ENCODE measurements around the gene LTB4R2. TPM values are rescaled to one million over a fixed set of nuclear protein-coding genes. Genes with fewer than 3 reads are reported as not detected.

LTB4R2 gene
- polyA plus RNA-seq, 1 donor = 6.0 TPM

DNA sequence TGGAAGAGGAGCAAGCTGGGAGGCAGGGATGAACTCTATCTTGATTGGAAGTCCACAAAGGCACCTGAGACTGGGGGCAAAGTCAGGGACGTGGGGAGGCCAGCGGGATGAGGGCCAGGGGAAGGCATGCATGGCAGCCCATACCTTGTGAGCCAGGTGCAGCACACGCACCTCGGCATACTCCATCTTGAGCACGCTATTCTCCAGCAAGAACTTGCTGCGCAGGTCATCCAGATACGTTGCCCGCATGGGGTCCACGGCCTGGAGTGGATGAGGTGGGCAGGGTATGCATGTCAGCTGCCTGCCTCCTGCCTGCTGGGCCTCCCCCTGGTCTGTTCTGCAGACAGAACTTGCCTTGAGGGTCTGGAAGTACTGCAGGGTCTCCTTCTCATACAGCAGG is 42.4 kb upstream of the LTB4R2 start:
- WGBS (ENCODE audit: insufficient coverage, low lambda C conversion rate) = no CpG with 5 or more reads among the region's 9 CpGs
- no peak overlapping the region for H3K4me3 ChIP-seq (ENCODE audit: low read length)
- H3K27me3 ChIP-seq (ENCODE audit: control insufficient read depth, insufficient read depth, low read length) = no peaks in the 10 kb centered on the region
- DNase-seq = no peak
- peaks cover 39% of the 10 kb centered on the region for H3K36me3 ChIP-seq (ENCODE audit: control insufficient read depth, insufficient read depth, low read length)
- H3K27ac ChIP-seq (ENCODE audit: low read length) = no peak overlapping the region
- peaks cover 9% of the 10 kb centered on the region for H3K4me1 ChIP-seq (ENCODE audit: control insufficient read depth, insufficient read depth, low read length)
- H3K9me3 ChIP-seq (ENCODE audit: control insufficient read depth, low read depth, low read length) = no peaks in the 10 kb centered on the region

DNA sequence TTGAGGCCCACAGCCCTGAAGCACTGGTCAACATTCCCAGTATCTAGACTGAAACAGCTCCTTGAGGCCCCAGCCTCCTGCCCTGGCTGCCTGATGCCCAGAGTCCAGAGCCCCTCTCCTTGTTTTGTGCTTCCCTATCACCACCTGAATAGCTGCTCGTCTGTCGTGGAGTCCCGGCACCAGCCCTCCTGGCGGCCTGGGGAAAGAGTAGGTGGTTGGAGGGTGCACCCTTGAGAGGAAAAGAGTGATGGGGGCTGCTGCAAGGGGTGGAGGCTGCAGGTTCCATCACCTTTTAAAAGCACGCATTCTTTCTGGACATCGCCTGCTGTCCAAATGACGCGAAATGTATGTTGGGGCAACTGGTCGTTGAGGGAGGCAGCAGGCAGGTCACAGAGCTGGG is 41.7 kb upstream of the LTB4R2 start:
- peaks cover 39% of the 10 kb centered on the region for H3K36me3 ChIP-seq (ENCODE audit: control insufficient read depth, insufficient read depth, low read length)
- no peaks in the 10 kb centered on the region for H3K9me3 ChIP-seq (ENCODE audit: control insufficient read depth, low read depth, low read length)
- H3K27me3 ChIP-seq (ENCODE audit: control insufficient read depth, insufficient read depth, low read length) = no peaks in the 10 kb centered on the region
- no peak for DNase-seq
- H3K27ac ChIP-seq (ENCODE audit: low read length) = no peak overlapping the region
- no CpG with 5 or more reads among the region's 9 CpGs for WGBS (ENCODE audit: insufficient coverage, low lambda C conversion rate)
- H3K4me3 ChIP-seq (ENCODE audit: low read length) = no peak overlapping the region
- peaks cover 9% of the 10 kb centered on the region for H3K4me1 ChIP-seq (ENCODE audit: control insufficient read depth, insufficient read depth, low read length)

DNA sequence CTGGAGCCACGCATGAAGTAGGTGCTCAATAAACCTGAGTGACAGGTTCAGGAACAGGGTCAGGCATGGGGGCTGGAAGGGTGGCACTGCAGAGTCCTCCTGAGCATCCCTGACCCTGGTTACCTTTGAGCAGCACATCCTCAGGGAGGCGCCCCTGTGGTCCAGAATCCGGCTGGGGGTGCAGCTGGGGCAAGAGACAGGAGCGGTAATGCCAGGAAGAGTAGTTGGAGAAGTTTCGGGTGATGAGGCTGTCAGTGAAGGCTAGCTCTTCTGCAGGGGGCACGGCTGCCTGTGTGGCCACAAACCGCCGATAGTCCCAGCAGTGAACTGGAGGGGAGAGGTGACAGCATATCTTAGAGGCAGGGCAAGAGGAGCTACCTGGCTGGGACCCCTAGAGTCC is 40.6 kb upstream of the LTB4R2 start:
- no peak for DNase-seq
- H3K4me1 ChIP-seq (ENCODE audit: control insufficient read depth, insufficient read depth, low read length) = peaks cover 9% of the 10 kb centered on the region
- peaks cover 39% of the 10 kb centered on the region for H3K36me3 ChIP-seq (ENCODE audit: control insufficient read depth, insufficient read depth, low read length)
- no peaks in the 10 kb centered on the region for H3K27me3 ChIP-seq (ENCODE audit: control insufficient read depth, insufficient read depth, low read length)
- H3K4me3 ChIP-seq (ENCODE audit: low read length) = no peak overlapping the region
- no peak overlapping the region for H3K27ac ChIP-seq (ENCODE audit: low read length)
- WGBS (ENCODE audit: insufficient coverage, low lambda C conversion rate) = no CpG with 5 or more reads among the region's 8 CpGs
- no peaks in the 10 kb centered on the region for H3K9me3 ChIP-seq (ENCODE audit: control insufficient read depth, low read depth, low read length)

DNA sequence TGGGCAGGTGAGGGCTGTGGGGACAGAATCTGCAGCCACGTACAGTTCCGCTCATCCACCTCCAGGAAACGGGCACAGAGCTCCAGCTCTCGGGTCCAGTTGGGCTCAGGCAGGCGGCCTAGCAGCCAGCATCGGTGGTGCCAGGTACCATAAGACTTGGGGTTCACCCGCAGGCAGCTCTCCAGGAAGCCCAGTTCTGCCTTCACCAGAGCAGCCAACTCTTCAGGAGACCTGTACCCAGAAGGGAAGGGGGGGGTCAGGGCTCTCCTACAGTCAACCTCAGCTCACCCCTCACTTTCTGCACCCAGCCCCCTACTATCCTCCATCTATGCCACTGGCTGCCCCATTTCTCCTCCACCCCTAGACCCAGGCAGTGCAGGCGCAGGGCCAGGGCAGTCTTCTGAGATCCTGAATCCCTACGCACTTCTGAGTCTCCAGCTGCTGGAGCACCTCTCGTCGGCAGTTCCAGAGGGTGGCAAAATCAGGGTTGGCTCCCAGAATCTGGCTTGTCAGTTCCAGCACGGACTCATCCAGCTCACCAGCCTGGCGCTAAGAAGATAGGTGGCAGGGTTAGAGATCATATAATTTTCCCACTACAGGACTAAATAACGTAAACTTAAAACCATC is 39.9 kb upstream of the LTB4R2 start:
- peaks cover 39% of the 10 kb centered on the region for H3K36me3 ChIP-seq (ENCODE audit: control insufficient read depth, insufficient read depth, low read length)
- H3K27ac ChIP-seq (ENCODE audit: low read length) = no peak overlapping the region
- no peak overlapping the region for H3K4me3 ChIP-seq (ENCODE audit: low read length)
- 100% methylated on average over 1 of the region's 14 CpGs for WGBS (ENCODE audit: insufficient coverage, low lambda C conversion rate)
- DNase-seq = no peak
- no peaks in the 10 kb centered on the region for H3K9me3 ChIP-seq (ENCODE audit: control insufficient read depth, low read depth, low read length)
- H3K27me3 ChIP-seq (ENCODE audit: control insufficient read depth, insufficient read depth, low read length) = no peaks in the 10 kb centered on the region
- peaks cover 9% of the 10 kb centered on the region for H3K4me1 ChIP-seq (ENCODE audit: control insufficient read depth, insufficient read depth, low read length)

DNA sequence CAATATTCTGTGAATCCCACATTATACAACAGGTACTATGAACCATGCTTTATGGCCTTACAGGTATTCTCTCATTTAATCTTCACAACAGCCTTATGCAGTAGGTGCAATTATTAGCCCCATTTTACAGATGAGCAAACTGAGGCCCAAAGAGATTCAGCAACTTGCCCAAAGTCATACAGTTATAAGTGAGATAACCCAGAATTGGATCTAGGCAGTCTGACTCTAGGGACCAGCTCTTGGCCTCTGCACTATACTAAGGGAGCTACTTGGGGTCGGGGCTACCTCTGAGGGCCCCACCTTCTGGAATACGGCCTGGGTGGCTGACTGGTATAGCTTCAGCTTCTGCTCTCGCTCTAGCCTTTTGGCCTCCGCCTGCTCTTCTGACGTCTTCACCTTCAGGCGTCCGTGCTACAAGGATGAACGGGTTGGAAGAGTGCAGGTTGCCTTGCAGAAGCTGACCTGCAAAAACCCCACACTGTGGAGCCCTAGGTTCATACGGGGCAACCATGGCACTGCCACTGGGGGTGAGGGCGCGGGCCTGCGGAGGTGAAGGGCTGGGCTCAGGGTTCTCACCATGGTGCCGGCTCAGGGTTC is 39.3 kb upstream of the LTB4R2 start:
- Histone ChIP-seq H3K4me1 (ENCODE audit: control insufficient read depth, insufficient read depth, low read length) (peaks cover 9% of the 10 kb centered on the region), H3K27me3 (ENCODE audit: control insufficient read depth, insufficient read depth, low read length) (no peaks in the 10 kb centered on the region)
- no peak for DNase-seq

DNA sequence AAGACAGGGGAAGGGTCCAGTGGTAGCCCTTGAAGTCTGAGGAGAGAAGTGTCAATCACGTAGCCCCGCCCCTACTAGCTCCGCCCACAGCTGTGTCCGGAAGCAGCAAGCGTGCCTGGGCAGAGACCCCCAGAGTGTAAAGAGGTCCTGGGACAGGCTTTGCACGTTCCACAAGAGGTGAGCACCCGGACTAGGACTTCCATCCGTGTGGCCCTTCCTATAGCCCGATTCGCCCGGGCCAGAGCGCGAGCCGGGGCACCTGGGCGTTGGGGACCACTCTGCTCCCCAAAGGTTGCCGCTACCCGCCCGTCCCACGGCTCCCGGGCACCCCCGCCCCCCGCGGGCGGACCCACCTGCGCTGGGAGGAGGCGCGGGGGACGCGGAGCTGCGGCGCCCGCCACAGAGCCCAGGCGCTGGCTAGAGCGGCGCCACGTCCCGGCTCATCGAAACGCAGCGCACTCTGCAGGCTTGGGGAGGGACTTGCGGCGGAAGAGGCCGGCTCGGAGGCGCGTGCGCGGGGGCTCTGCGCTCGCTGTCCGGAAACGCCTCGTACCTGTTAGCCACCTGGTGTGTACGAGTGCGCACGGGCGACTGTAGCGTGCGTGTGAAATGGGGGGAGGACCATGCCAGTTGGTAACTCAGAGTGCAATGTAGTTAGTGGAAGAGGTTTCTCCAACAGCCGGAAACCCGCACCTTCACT is 38.7 kb upstream of the LTB4R2 start, which contains the start of gene RABGGTA:
Gene RABGGTA (minus strand): TSS at position 464 of the 700 bp plus-strand sequence. CDS start 482 bp downstream, outside the sequence.
- Histone ChIP-seq H3K4me1 (ENCODE audit: control insufficient read depth, insufficient read depth, low read length) (peaks cover 9% of the 10 kb centered on the region), H3K4me3 (ENCODE audit: low read length) (peak within 1 kb of the TSS; percentile 65), H3K36me3 (ENCODE audit: control insufficient read depth, insufficient read depth, low read length) (peaks cover 33% of the 10 kb centered on the region), H3K27me3 (ENCODE audit: control insufficient read depth, insufficient read depth, low read length) (no peaks in the 10 kb centered on the region), H3K9me3 (ENCODE audit: control insufficient read depth, low read depth, low read length) (no peaks in the 10 kb centered on the region), H3K27ac (ENCODE audit: low read length) (peak within 1 kb of the TSS; percentile 81)
- peak; percentile 95 for DNase-seq
- WGBS (ENCODE audit: insufficient coverage, low lambda C conversion rate) = no CpG with 5 or more reads among the region's 61 CpGs

More for the DNA sequence above, 39.3 kb upstream of the LTB4R2 start:
- H3K27ac ChIP-seq (ENCODE audit: low read length) = peak overlapping the region; percentile 81
- no peaks in the 10 kb centered on the region for H3K9me3 ChIP-seq (ENCODE audit: control insufficient read depth, low read depth, low read length)
- no CpG with 5 or more reads among the region's 13 CpGs for WGBS (ENCODE audit: insufficient coverage, low lambda C conversion rate)
- peaks cover 37% of the 10 kb centered on the region for H3K36me3 ChIP-seq (ENCODE audit: control insufficient read depth, insufficient read depth, low read length)
- H3K4me3 ChIP-seq (ENCODE audit: low read length) = peak overlapping the region; percentile 65

DNA sequence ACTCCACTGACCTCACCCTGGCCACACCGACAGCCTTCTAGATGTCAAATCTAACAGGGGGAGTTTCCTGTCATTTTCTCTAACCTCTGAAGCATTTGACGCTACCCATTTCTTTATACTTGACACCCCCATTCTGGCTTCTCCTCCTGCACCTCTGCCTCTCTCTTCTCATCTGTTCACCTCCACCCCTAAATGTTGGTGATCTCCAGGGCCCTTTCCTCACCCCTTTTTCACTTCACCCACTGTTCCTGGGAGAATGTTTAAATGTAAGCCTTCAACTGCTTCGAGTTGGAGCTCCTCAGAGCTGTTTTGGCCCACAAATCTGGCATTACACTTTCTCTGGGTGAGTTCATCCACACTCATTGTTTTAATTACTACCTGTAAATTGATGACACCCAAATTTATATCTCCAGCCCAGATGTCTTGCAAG is 38.1 kb upstream of the LTB4R2 start:
- no peaks in the 10 kb centered on the region for H3K9me3 ChIP-seq (ENCODE audit: control insufficient read depth, low read depth, low read length)
- no peak for DNase-seq
- peak overlapping the region; percentile 29 for H3K27ac ChIP-seq (ENCODE audit: low read length)
- peak overlapping the region; percentile 65 for H3K4me3 ChIP-seq (ENCODE audit: low read length)
- peaks cover 9% of the 10 kb centered on the region for H3K4me1 ChIP-seq (ENCODE audit: control insufficient read depth, insufficient read depth, low read length)
- peaks cover 28% of the 10 kb centered on the region for H3K36me3 ChIP-seq (ENCODE audit: control insufficient read depth, insufficient read depth, low read length)
- WGBS (ENCODE audit: insufficient coverage, low lambda C conversion rate) = 0% methylated on average over 1 of the region's 3 CpGs
- H3K27me3 ChIP-seq (ENCODE audit: control insufficient read depth, insufficient read depth, low read length) = no peaks in the 10 kb centered on the region

DNA sequence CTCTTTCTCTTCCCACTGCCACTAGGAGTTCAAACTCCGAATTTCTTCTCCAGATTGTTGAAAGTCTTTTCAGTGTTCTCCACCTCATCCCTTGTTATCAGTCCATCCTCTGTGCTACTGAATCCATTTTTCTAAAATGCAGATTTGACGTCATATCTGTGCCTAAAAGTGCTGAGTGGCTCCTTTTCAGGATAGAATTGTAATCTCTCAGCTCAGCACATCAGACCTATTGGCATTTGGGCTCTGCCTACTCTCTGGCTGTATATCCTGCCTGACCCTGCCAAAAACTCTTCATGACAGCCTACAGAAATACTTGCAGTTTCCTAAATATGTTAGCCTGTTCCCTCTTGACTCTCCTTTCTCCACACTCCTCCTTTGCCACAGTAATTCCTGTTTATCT is 37.5 kb upstream of the LTB4R2 start:
- H3K4me1 ChIP-seq (ENCODE audit: control insufficient read depth, insufficient read depth, low read length) = peaks cover 9% of the 10 kb centered on the region
- no CpG with 5 or more reads among the region's 2 CpGs for WGBS (ENCODE audit: insufficient coverage, low lambda C conversion rate)
- no peak overlapping the region for H3K27ac ChIP-seq (ENCODE audit: low read length)
- no peak for DNase-seq
- peaks cover 22% of the 10 kb centered on the region for H3K36me3 ChIP-seq (ENCODE audit: control insufficient read depth, insufficient read depth, low read length)
- H3K27me3 ChIP-seq (ENCODE audit: control insufficient read depth, insufficient read depth, low read length) = no peaks in the 10 kb centered on the region
- H3K9me3 ChIP-seq (ENCODE audit: control insufficient read depth, low read depth, low read length) = no peaks in the 10 kb centered on the region
- no peak overlapping the region for H3K4me3 ChIP-seq (ENCODE audit: low read length)

DNA sequence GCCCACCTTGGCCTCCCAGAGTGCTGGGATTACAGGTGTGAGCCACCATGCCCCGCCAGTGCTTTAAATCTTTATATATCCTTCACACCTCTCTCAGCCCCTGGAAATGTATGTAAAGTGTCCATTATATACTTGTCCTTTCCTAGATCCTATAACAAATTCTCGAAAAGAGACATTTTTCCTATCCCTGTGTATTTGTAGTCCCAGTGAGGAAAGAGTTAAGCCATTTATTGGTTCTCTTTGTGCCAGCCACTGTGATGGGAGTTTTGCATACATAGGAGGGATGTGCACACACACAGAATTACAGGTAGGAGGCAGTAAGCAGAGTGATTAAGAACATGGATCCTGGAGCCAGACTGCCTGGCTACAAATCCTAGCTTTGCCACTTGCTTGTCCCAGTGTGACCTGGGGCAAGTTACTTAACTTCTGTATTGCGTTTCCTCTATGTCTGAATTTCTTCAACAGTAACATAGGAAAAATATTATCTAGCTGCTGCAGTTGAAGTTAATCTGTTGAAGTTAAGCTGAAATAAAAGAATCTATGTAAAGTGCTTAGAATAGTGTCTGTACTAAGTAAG is 36.4 kb upstream of the LTB4R2 start:
- Histone ChIP-seq H3K4me3 (ENCODE audit: low read length) (no peak overlapping the region), H3K27me3 (ENCODE audit: control insufficient read depth, insufficient read depth, low read length) (no peaks in the 10 kb centered on the region), H3K4me1 (ENCODE audit: control insufficient read depth, insufficient read depth, low read length) (peaks cover 9% of the 10 kb centered on the region), H3K9me3 (ENCODE audit: control insufficient read depth, low read depth, low read length) (no peaks in the 10 kb centered on the region), H3K27ac (ENCODE audit: low read length) (no peak overlapping the region), H3K36me3 (ENCODE audit: control insufficient read depth, insufficient read depth, low read length) (peaks cover 13% of the 10 kb centered on the region)
- no peak for DNase-seq
- WGBS (ENCODE audit: insufficient coverage, low lambda C conversion rate) = no CpG with 5 or more reads among the region's 3 CpGs

DNA sequence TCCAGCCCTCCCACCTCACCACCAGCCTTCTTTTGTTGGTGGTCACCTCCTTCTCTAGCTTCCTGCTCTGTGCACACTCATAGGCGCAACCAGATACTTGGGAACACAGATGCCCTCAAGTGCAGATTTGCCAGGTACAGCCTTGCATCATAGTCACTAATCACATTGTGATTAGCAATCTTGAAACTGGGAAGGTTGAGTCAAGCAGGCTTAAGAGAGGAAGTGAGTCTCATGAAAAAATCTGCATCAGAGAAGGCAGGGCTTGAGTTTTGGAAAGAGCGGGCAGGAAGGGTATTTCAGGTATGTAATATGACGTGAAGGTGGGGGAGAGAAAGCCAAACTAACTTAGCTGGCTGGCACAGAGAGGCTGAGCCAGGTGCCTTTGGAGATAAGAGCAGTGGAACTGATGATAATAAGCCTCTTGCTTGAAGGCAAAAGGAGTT is 35.8 kb upstream of the LTB4R2 start:
- Histone ChIP-seq H3K9me3 (ENCODE audit: control insufficient read depth, low read depth, low read length) (no peaks in the 10 kb centered on the region), H3K4me3 (ENCODE audit: low read length) (no peak overlapping the region), H3K36me3 (ENCODE audit: control insufficient read depth, insufficient read depth, low read length) (peaks cover 7% of the 10 kb centered on the region), H3K4me1 (ENCODE audit: control insufficient read depth, insufficient read depth, low read length) (peaks cover 9% of the 10 kb centered on the region), H3K27ac (ENCODE audit: low read length) (no peak overlapping the region), H3K27me3 (ENCODE audit: control insufficient read depth, insufficient read depth, low read length) (no peaks in the 10 kb centered on the region)
- 76% methylated on average over 2 of the region's 3 CpGs for WGBS (ENCODE audit: insufficient coverage, low lambda C conversion rate)
- DNase-seq = no peak
